Measurements from ENCODE around the gene MXRA7.

MXRA7 gene

DNA sequence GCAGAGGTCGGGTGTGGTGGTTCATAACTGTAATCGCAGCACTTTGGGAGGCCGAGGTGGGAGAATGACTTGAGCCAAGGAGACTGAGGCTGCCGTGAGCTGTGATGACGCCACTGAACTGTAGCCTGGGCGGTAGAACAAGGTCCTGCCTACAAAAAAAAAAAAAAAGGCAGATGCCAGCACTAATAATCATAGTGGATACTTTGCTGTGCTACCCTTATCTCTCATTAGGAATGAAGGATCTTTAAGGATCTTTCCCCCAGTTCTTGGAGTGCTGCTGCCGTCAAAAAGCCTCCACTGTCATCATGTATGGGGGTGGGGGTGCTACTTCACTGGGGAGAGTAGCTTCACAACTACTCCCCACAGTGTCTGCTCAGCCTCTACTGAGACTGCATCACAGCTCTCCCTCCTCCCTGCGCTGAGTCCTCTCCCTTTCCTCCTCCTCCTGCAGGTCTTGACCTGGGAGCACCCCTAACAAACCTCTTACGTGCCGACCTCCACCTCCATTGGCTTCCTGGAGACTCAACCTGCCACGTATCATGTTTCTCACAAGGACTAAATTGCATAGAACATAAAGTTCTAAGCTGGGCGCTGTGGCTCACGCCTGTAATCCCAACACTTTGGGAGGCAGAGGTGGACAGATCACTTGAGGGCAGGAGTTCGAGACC lies 42.8 kb downstream of the MXRA7 start:
- TF ChIP-seq POLR2AphosphoS5 (IDR thresholded peaks at IDR 0.05; ENCODE audit: low read depth, low read length) (no peak), SIN3A (IDR thresholded peaks at IDR 0.05; ENCODE audit: borderline replicate concordance, insufficient read depth, low read length) (no peak), REST (IDR thresholded peaks at IDR 0.05; ENCODE audit: insufficient read depth in 1 of 2, low read depth in 2 of 2, low read length in 2 of 2) (no peak), FOXP2 (optimal IDR thresholded peaks at IDR 0.05; ENCODE audit: borderline replicate concordance, extremely low read depth, extremely low read length, insufficient read depth) (no peak), TAF1 (IDR thresholded peaks at IDR 0.05; ENCODE audit: borderline replicate concordance, insufficient read depth, low read length) (no peak)

DNA sequence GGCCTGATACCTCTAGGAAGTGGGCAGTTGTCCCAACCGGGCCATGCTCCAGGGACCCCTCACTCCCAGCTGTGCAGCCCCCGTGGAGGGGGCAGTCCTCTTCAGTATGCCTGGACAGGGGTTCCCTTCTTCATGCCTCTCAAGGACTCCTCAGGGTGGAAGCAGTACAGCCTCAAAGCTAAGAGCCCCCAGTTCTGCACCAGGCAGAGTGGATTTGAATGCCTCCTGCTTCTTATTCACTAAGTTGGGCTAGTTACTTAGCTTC lies 43.3 kb downstream of the MXRA7 start:
- TF ChIP-seq REST (IDR thresholded peaks at IDR 0.05; ENCODE audit: insufficient read depth in 1 of 2, low read depth in 2 of 2, low read length in 2 of 2), result no peak
- TF ChIP-seq FOXP2 (optimal IDR thresholded peaks at IDR 0.05; ENCODE audit: borderline replicate concordance, extremely low read depth, extremely low read length, insufficient read depth), result no peak
- TF ChIP-seq TAF1 (IDR thresholded peaks at IDR 0.05; ENCODE audit: borderline replicate concordance, insufficient read depth, low read length), result no peak
- TF ChIP-seq SIN3A (IDR thresholded peaks at IDR 0.05; ENCODE audit: borderline replicate concordance, insufficient read depth, low read length), result no peak
- no peak for TF ChIP-seq POLR2AphosphoS5 (IDR thresholded peaks at IDR 0.05; ENCODE audit: low read depth, low read length)

DNA sequence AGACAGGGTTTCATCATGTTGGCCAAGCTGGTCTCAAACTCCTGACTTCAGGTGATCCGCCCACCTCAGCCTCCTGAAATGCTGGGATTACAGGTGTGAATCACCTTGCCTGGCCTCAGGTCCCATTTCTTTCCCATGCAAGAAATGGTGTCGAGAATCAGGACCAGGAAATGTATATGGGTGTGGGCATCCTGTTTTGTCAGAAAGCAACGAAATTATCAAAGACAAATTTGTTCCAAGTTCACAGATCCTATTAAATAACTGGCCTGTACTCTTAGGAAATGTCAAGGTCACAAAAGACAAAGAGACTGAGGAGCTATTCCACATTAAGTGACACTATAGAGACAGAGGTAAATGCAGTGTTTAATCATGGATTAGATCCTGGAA lies 50.1 kb downstream of the MXRA7 start:
- TF ChIP-seq POLR2AphosphoS5 (IDR thresholded peaks at IDR 0.05; ENCODE audit: low read depth, low read length) (no peak), REST (IDR thresholded peaks at IDR 0.05; ENCODE audit: insufficient read depth in 1 of 2, low read depth in 2 of 2, low read length in 2 of 2) (no peak), SIN3A (IDR thresholded peaks at IDR 0.05; ENCODE audit: borderline replicate concordance, insufficient read depth, low read length) (no peak), TAF1 (IDR thresholded peaks at IDR 0.05; ENCODE audit: borderline replicate concordance, insufficient read depth, low read length) (no peak), FOXP2 (optimal IDR thresholded peaks at IDR 0.05; ENCODE audit: borderline replicate concordance, extremely low read depth, extremely low read length, insufficient read depth) (no peak)

DNA sequence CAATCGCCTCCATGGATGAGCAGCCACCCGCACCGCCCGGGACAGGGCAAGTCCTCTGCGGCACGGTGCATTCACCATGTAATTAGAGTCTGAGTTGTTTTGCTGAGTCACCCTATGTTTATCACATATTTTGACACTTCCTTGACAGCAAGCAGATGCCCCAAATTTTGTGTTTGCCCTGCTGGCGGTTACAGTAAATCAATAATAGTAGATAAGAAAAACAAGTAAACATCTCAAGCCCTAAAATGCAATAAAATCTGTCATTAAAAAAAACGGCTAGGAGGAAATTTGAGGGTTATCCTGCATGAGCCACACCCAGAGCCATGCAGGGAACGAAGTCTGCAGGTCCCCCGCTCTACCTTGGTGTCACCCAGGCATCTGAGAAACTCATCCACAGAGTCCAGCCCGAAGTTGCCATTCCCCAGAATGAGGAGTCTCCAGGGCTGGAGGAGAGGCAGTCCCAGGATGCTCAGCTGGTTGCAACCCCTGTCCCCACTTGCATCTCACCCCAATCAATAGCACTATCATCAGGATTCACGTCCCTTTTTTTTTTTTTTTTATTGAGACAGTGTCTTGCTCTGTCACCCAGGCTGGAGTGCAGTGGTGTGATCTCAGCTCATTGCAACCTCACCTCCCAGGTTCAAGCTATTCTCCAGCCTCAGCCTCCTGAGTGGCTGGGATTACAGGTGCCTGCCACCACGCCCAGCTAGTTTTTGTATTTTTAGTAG lies 50.7 kb downstream of the MXRA7 start:
- peak; percentile 17 for TF ChIP-seq FOXP2 (optimal IDR thresholded peaks at IDR 0.05; ENCODE audit: borderline replicate concordance, extremely low read depth, extremely low read length, insufficient read depth)
- no peak for TF ChIP-seq SIN3A (IDR thresholded peaks at IDR 0.05; ENCODE audit: borderline replicate concordance, insufficient read depth, low read length)

DNA sequence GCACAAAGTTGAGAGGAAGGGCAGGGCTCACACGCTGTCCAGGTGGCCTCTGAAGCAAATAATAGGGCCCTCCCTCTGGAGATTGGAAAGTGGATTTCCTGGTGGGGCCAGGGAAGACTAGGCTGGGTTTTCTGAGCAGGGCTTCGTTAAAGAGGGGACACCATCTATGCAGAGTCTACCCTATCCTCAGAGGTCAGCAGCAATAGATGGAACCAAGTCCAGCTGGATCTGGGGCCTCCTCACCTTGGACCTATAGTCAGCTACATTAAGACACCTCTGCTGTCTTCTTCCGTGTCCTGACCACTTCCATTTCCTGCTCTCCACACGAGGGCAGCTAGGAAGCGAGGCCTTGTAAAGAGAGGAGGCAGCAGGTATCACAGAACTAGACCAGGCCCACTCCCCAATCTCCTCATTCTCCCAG lies 52.5 kb downstream of the MXRA7 start:
- no peak for TF ChIP-seq TAF1 (IDR thresholded peaks at IDR 0.05; ENCODE audit: borderline replicate concordance, insufficient read depth, low read length)
- TF ChIP-seq FOXP2 (optimal IDR thresholded peaks at IDR 0.05; ENCODE audit: borderline replicate concordance, extremely low read depth, extremely low read length, insufficient read depth), result no peak
- TF ChIP-seq SIN3A (IDR thresholded peaks at IDR 0.05; ENCODE audit: borderline replicate concordance, insufficient read depth, low read length), result no peak

Measured in PFSK-1 (cell line).